Measurements from ENCODE around the gene CYYR1.
A peak's percentile ranks its signal among the peaks of the same experiment; 100 is the strongest.

The CYYR1 gene

GRCh38 chr21:26572702-26573381, at the start of gene CYYR1:
TSS of gene CYYR1 (minus strand) at chr21:26573286. CDS start at chr21:26572940, 346 bp downstream.
- peak; percentile 5 for DNase-seq (ENCODE audit: low read depth)
- TF ChIP-seq, protein P1, sequence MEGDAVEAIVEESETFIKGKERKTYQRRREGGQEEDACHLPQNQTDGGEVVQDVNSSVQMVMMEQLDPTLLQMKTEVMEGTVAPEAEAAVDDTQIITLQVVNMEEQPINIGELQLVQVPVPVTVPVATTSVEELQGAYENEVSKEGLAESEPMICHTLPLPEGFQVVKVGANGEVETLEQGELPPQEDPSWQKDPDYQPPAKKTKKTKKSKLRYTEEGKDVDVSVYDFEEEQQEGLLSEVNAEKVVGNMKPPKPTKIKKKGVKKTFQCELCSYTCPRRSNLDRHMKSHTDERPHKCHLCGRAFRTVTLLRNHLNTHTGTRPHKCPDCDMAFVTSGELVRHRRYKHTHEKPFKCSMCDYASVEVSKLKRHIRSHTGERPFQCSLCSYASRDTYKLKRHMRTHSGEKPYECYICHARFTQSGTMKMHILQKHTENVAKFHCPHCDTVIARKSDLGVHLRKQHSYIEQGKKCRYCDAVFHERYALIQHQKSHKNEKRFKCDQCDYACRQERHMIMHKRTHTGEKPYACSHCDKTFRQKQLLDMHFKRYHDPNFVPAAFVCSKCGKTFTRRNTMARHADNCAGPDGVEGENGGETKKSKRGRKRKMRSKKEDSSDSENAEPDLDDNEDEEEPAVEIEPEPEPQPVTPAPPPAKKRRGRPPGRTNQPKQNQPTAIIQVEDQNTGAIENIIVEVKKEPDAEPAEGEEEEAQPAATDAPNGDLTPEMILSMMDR (conservative IDR thresholded peaks at IDR 0.05; ENCODE audit: low read length): no peak
- peak within 1 kb of the TSS; percentile 61 for H3K4me3 ChIP-seq (ENCODE audit: low read length)

DNA sequence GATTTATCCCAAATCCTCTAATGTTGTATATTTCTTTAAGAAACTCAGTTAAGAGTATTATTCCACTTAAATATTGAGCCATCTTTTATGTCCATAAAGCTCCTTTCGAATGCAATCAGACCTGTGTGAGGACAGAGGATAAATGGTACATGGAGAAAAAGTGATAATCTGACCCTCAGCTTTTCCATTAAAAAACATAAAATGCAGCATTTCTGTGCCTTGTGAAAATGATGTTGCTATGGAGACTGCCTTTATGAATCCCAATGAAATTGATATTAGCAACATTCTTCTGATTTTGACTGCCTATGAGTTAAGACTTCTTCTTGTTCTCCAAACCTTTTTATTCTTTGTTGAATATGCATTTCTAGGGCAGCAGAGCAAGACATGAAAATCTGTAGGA, 44.1 kb upstream of the CYYR1 start:
- TF ChIP-seq, protein P1 (conservative IDR thresholded peaks at IDR 0.05; ENCODE audit: low read length): no peak
- no peak overlapping the region for H3K4me3 ChIP-seq (ENCODE audit: low read length)

GRCh38 chr21:26614251-26614650, 41.2 kb upstream of the CYYR1 start:
- DNase-seq (ENCODE audit: low read depth): peak; percentile 8
- TF ChIP-seq, protein P1 (conservative IDR thresholded peaks at IDR 0.05; ENCODE audit: low read length): no peak
- H3K4me3 ChIP-seq (ENCODE audit: low read length): no peak overlapping the region

More for the DNA sequence above, 44.1 kb upstream of the CYYR1 start:
- DNase-seq (ENCODE audit: low read depth): no peak

DNA sequence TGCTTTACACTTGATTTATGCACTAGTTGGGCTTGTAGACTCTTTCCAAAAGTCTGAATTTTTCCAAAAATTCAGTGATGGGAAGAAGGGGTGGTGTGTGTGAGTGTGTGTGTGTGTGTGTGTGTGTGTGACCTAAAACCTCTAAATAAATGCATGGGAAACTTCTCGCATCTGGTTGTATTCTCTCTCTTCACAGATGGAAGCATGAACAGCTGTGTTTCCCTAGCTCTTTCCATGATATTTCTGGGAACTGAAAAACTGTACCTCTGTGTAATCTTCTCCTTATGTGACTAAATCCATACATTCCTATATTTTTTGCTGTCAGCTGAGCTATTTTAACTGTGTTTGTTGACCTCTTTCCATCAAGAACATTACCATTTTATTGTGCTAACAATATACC, 26.2 kb upstream of the CYYR1 start:
- TF ChIP-seq, protein P1 (conservative IDR thresholded peaks at IDR 0.05; ENCODE audit: low read length): no peak
- no peak overlapping the region for H3K4me3 ChIP-seq (ENCODE audit: low read length)

DNA sequence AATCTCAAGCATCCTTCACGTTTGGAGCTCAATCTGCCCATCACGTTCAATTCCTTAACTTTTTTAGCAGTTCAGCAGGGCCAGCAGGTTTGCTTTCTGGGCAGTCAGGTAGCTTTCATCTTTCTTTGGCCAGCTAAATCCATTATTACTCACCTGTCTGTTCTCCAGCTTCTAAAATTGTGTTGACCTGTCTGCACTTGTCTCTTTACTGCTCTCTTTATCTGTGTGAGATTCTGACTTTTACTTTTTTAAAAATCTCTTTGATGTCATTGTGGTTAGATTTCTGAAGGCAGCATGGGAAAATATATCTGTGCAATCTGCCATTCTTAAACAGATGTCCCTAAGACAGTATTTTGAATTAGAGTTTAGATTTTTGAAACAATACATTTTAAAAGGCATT, 24.9 kb upstream of the CYYR1 start:
- DNase-seq (ENCODE audit: low read depth): no peak
- TF ChIP-seq, protein P1 (conservative IDR thresholded peaks at IDR 0.05; ENCODE audit: low read length): no peak
- no peak overlapping the region for H3K4me3 ChIP-seq (ENCODE audit: low read length)

More for the DNA sequence above, 26.2 kb upstream of the CYYR1 start:
- DNase-seq (ENCODE audit: low read depth): no peak

DNA sequence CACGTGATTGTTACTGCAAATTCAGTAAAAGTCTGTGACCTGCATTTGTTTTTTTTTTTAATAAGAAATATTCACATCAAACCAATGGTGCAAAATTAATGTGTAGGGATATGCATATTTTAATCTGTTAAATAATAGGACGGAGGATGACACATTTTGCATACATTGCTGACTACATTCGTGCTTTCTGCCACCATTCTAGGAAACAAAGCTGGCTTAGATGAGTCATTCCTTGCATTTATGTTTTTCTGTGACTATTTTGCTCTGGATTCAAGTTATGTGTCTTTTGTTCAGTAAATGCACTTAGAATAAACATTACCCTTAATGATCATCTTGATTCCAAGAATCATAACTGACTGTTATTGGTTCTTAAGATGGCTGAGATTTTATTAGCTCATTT, 23.9 kb upstream of the CYYR1 start:
- TF ChIP-seq, protein P1 (conservative IDR thresholded peaks at IDR 0.05; ENCODE audit: low read length): no peak
- H3K4me3 ChIP-seq (ENCODE audit: low read length): no peak overlapping the region
- DNase-seq (ENCODE audit: low read depth): no peak

DNA sequence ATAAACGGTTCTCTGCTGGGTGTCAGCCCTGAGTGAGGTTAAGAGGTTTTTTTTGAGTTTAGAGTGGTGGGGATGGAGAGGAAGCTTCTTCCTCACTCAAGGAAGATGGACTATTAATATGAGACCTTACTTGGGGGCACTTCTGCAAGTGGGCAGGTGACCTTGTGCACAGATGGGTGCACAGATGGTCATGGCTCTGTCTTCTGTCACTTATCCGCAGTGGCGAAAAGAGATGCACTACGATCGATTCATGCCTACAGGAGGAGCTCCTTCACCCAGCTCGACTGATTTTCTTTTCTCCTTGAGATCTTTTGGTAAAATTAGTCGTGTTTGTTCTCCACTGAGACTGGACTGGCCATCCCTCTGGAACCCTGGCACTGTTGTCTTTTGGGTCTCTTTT, 22.9 kb upstream of the CYYR1 start:
- no peak overlapping the region for H3K4me3 ChIP-seq (ENCODE audit: low read length)
- TF ChIP-seq, protein P1 (conservative IDR thresholded peaks at IDR 0.05; ENCODE audit: low read length): no peak
- DNase-seq (ENCODE audit: low read depth): no peak

All from AG10803 (cell line).